Measurements from ENCODE around the gene CARD16. TPM values are rescaled to one million over a fixed set of nuclear protein-coding genes. Genes with fewer than 3 reads are reported as not detected.

The CARD16 gene
- total RNA-seq, 1 donor from 2014 or later = 97.3 TPM

- TF ChIP-seq CTCF (IDR thresholded peaks at IDR 0.05) = no peak
Measured at GRCh38 chr11:104992781-104993180, 52.4 kb downstream of the CARD16 start.

GRCh38 chr11:104991994-104992393 lies 53.1 kb downstream of the CARD16 start:
- DNase-seq (no peak), ATAC-seq (no peak)
- intact Hi-C loops (cut with DNase I) = no loop called here
- Histone ChIP-seq H3K36me3 (no peaks in the 10 kb centered on the region), H3K4me3 (no peak overlapping the region), H3K27ac (no peak overlapping the region), H3K27me3 (ENCODE audit: low read depth) (no peaks in the 10 kb centered on the region), H3K9me3 (peaks cover 3% of the 10 kb centered on the region), H3K4me1 (no peaks in the 10 kb centered on the region)
- TF ChIP-seq CTCF (IDR thresholded peaks at IDR 0.05) = no peak

More at GRCh38 chr11:104992781-104993180, 52.4 kb downstream of the CARD16 start:
- no peak for ATAC-seq
- intact Hi-C loops (cut with DNase I) = no loop called here
- Histone ChIP-seq H3K4me1 (no peaks in the 10 kb centered on the region), H3K36me3 (no peaks in the 10 kb centered on the region), H3K27ac (no peak overlapping the region), H3K4me3 (no peak overlapping the region), H3K9me3 (peaks cover 3% of the 10 kb centered on the region), H3K27me3 (ENCODE audit: low read depth) (no peaks in the 10 kb centered on the region)
- DNase-seq = no peak

Other genes with a start within 250 kb of the CARD16 start
- 1.6 TPM for gene CASP12, start 146.9 kb downstream of the CARD16 start, total RNA-seq
- 113 TPM for gene CASP4, start 76.8 kb downstream of the CARD16 start, total RNA-seq
- 5.8 TPM for gene CASP5, start 22.2 kb downstream of the CARD16 start, total RNA-seq
- gene CASP1, start 10.2 kb downstream of the CARD16 start, total RNA-seq = 158 TPM
- not detected for gene CARD18, start 94.4 kb upstream of the CARD16 start, total RNA-seq

Data from lower lobe of right lung (tissue), 2 donors.